Dermis microvascular lymphatic vessel endothelial cell (primary cell): ENCODE measurements around the gene HIBCH. TPM values are rescaled to one million over a fixed set of nuclear protein-coding genes. Genes with fewer than 3 reads are reported as not detected.
"Not testable (repeated sequence)": the region's sequence is repeated elsewhere in the genome, so short reads cannot be mapped to it uniquely, and the experiment has no call there.

Source experiments
- DNase-seq, 2 donors: peaks; one replicate each; pipeline versions ENCODE4 v3.0.0 to v3.0.0-alpha.2; 2010; ENCODE audit warnings: low read depth in 2 of 2
- total RNA-seq: library from RNA; depleted of rRNA; stranded (reverse); fragments of >200 nt; gene quantifications from 2 replicates; pipeline ENCODE4 v1.2.1, GENCODE V29; 2014

The HIBCH gene, protein sequence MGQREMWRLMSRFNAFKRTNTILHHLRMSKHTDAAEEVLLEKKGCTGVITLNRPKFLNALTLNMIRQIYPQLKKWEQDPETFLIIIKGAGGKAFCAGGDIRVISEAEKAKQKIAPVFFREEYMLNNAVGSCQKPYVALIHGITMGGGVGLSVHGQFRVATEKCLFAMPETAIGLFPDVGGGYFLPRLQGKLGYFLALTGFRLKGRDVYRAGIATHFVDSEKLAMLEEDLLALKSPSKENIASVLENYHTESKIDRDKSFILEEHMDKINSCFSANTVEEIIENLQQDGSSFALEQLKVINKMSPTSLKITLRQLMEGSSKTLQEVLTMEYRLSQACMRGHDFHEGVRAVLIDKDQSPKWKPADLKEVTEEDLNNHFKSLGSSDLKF
- 11.0 and 12.8 TPM in 2 replicates for total RNA-seq

GRCh38 chr2:190319555-190320498 is at the start of gene HIBCH:
HIBCH (minus strand) TSS chr2:190319826; CDS start chr2:190319750, 76 bp downstream.
- DNase-seq: peak; percentile 83 to 96

DNA sequence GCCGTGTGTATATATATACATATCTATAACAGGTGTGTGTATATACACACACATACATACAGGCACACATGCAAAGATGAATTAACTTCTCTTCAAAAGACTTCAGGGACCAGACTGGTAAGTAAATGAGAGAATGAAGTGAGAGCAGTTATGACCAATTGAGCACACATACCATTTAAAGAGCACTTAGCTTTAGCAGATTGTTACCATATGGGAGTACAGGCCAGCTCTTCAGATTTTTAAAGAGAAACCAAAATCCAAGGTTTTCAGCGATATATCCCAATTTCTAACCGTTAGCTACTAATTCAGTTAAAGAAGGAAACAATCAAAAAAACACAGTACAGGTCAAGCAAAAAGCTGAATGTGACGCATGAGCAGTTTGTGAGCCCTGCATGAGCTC is 47.5 kb upstream of the HIBCH start:
- DNase-seq: no peak

- no peak for DNase-seq
Observed at GRCh38 chr2:190366248-190366753, 46.7 kb upstream of the HIBCH start.

GRCh38 chr2:190365499-190366204 is 46.0 kb upstream of the HIBCH start:
- no peak for DNase-seq

GRCh38 chr2:190362894-190363293 is 43.3 kb upstream of the HIBCH start:
- no peak for DNase-seq

GRCh38 chr2:190361572-190361971 is 41.9 kb upstream of the HIBCH start:
- DNase-seq: no peak

DNA sequence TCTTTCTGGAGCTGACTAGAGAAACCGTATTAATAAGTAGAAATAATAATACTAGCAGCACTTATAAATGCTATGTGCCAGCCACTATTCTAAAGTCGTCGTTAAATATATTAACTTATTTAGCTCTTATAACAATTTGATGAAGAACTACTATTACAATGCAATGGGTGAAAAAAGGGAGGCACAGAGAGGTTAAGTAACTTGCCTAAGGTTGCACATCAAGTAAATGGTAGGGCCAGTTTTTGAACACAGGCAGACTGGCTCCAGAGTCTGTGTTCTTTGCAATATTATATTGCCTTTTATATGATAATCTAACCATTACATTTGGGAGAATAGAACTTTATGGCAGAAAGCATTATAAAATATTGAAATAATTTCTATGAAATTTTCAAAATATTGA is 41.3 kb upstream of the HIBCH start:
- no peak for DNase-seq

DNA sequence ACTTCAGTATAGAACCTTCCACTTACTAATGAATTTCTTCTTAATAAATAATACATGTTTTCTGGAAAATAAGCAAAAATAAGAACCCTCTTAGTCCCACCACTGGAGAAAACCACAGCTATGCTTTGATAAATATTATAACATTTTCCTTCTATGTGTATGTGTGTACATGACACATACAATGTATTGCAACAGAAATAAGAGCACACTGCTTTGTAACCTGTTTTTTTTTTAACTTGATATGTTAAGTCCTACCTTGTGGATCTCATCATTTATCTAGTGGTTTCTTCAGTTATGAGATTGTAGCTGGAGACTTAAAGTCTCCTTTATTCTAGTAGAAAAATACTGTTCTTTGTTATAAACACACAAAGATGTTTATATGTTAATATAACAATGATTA is 40.9 kb upstream of the HIBCH start:
- no peak for DNase-seq

- not testable (repeated sequence) for DNase-seq
Observed at GRCh38 chr2:190358655-190359448, 39.2 kb upstream of the HIBCH start.

GRCh38 chr2:190357600-190357999 is 38.0 kb upstream of the HIBCH start:
- no peak for DNase-seq

GRCh38 chr2:190355968-190356644 is 36.5 kb upstream of the HIBCH start:
- no peak for DNase-seq

DNA sequence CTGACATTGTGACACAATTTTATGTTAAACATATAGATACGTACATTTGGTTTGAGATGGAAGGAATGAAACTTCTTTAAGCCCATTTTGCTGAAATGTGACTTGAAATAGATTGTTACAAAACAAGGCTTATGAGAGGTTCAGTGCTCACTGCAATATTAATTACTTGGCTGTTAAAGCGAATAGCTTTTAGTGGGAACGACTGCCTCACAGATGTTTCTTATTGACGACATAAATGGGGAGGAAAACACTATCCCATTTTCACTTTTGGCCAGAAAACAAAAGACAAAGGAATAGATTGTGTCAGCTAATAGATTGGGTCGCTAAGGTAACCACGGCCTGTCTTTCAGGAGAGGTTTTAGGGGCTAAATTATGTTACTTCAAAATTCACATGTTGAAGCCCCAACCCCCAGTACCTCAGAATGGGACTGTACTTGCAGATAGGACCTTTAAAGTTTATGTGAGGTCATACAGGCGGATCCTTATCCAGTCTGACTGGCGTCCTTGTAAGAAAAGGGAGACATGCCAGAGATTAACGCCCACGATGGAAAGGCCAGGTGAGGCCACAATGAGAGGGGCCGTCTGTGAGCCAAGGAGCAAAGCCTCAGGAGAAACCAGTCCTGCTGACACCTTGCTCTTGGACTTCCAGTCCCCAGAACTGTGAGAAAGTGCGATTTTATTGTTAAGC is 34.5 kb upstream of the HIBCH start:
- DNase-seq: no peak

DNA sequence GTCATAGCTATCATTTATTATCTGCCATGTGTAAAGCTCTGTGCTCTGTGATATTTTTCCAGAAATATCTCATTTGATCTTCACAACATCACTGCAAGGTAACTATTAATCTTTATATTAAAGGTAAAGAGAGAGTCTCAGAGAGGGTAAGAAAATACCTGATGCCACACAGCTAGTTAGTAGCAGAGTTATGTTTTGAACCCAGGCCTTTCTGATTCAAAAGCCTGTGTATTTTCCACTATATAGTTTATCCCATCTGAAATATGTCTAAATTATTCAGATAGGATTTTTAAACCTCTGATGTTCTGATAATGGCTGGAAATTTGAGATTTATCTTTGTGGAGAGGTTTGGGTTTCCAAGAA is 33.9 kb upstream of the HIBCH start:
- DNase-seq: no peak

- no peak for DNase-seq
Observed at GRCh38 chr2:190352668-190353536, 33.3 kb upstream of the HIBCH start.

DNA sequence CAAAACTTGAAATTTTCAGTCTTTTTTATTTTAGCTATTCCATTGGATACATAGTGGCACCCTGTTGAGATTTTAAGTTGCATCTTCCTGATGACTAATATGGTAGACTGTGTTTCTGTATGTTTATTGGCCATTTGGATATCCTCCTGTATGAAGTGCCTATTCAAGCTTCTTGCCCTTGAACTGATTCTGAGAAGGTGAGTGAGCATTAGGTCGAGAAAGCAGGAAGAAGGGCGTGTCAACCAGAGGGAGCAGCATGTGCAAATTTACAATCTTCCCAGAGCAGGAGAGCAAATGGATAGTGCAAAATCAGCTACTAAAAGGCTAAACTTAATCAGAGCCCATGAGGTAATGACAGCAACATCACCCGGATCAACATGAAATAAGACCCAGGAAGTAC is 32.3 kb upstream of the HIBCH start:
- no peak for DNase-seq

- no peak for DNase-seq
Observed at GRCh38 chr2:190350371-190350770, 30.7 kb upstream of the HIBCH start.

GRCh38 chr2:190344276-190344827 is 24.7 kb upstream of the HIBCH start:
- DNase-seq: peak in 1 of 2 donors; percentile 58

DNA sequence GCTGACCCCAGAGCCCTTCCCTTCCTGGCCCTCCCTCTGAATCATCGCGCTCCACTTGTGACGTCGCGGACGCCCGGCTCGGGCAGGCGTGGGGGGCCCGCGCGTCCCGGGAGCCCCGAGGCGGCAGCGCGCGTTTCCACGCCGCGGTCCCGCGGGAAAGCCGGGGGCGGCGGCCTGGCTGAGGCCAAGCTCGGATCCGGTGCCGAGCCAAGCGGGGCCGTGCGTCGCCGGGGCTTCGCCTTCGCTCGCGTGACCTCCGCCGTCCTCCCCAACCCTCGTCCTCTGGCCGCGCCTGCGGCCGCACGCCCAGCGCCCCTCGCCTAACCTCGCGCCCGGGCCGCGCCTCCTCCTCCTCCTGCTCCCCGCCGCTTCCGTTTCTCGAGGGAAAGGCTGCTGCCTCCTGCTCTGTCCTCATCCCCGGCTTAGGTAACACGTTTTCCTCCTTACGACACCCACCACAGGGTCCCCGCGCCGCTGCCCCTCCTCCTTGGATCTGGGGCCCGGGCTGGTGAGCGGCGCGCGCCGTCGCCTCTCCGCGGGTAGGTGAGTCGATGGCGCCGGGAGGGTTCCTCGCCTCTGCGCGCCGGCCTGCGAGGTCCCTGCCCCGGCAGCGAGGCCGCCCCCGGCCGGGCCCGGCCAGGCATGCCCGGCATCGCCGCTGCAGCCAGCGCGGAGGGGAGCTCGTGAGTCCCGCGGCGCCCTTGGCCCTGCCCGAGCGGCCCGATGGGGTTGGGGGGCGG is 24.1 kb upstream of the HIBCH start, which contains the start of gene INPP1:
INPP1 (plus strand) TSS at position 54 of the 740 bp plus-strand sequence. CDS start 16,514 bp downstream, outside the sequence.
- peak in 1 of 2 donors; percentile 91 for DNase-seq
